Measurements from ENCODE around the gene RRBP1.

RRBP1 gene

DNA sequence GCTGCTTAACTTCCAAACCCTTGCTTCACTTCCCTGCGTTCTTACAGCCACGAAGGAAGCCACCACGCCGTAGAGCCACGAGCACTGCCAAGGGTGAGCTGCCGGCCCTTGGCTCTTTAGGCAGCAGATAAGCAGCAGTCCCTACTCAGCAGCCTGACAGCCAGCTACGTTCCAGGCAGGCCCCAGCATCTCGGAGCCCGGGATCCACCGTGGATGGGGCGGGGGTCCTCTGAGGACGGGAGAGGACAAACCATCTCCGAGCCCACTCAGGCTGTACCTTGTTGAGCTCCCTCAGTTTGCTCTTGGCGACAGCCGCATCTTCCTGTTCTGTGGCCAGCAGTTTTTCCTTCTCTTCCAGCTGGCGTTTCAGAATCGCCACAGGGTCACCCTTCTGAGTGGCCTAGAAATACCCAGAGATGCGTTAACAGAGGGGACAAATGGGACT, 40.5 kb downstream of the RRBP1 start:
- H3K4me3 Mint-ChIP-seq: no peak overlapping the region
- ATAC-seq (no peak), DNase-seq (no peak)
- no peaks in the 10 kb centered on the region for H3K9me3 Mint-ChIP-seq
- no peak overlapping the region for H3K27ac Mint-ChIP-seq
- H3K4me1 Mint-ChIP-seq: no peaks in the 10 kb centered on the region
- no peaks in the 10 kb centered on the region for H3K27me3 Mint-ChIP-seq

DNA sequence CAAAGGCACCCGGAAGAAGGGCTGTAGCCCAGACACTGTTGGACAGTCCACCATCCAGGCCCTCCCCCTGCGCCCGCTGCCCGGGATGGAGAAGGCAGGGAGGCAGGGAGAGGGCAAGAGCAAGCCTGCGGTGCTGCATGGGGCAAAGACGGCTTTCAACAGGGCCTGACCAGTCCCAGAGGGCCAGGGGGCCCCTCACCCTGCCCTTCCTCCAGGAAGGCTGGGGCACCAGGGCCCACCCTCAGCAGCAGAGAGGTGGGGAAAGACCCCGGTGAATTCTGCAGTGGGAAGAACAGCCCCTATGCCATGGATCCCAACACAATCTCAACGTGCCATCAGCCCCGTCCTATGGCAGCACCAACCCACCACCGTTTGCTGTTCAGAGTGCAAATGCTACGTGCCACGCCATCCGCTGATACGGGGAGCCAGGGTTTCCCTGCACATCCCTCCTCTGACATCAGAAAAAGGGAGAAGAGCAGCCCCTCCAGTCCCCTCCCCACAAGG, 41.1 kb downstream of the RRBP1 start:
- H3K27ac Mint-ChIP-seq: peak overlapping the region in 1 of 2 donors; percentile 4
- no peaks in the 10 kb centered on the region for H3K9me3 Mint-ChIP-seq
- H3K27me3 Mint-ChIP-seq: no peaks in the 10 kb centered on the region
- no peaks in the 10 kb centered on the region for H3K4me1 Mint-ChIP-seq
- no peak for DNase-seq
- no peak for ATAC-seq
- no peak overlapping the region for H3K4me3 Mint-ChIP-seq

DNA sequence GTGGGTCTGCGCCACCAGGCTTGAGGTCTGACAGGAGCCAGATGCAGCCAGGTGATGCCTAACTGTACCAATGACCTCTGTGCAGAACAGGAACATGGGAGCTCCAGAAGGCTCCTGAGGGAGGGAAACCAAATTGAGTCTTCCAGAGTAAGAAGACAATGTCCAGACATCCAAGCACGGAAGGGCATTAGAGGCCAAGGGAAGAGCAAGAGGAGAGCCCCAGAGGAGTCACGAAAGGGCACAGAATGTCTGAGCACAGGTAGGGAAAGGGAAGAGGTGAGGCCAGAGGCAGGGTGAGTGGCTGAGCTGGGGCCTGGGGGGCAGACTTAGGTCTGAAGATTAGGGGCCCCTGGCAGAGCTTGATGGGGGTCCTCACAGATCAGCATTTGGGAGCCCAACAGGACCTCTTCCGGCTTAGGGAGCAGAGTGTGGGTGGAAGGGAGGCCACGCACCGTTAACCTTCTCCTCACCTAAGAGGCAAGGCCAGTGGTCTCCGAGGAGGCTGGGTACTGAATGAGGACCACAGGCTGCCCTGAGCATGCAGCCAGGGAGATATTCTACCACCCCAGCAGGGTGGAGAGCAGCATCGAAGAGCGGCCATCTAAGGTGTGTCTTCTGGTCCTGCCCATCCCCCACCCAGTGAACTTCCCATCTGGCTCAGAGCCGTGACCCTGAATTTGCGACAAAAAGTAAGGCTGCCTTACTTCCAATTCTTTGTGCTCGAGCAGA, 41.7 kb downstream of the RRBP1 start:
- Mint-ChIP-seq H3K9me3 (no peaks in the 10 kb centered on the region), H3K27ac (no peak overlapping the region)
- ATAC-seq: no peak

DNA sequence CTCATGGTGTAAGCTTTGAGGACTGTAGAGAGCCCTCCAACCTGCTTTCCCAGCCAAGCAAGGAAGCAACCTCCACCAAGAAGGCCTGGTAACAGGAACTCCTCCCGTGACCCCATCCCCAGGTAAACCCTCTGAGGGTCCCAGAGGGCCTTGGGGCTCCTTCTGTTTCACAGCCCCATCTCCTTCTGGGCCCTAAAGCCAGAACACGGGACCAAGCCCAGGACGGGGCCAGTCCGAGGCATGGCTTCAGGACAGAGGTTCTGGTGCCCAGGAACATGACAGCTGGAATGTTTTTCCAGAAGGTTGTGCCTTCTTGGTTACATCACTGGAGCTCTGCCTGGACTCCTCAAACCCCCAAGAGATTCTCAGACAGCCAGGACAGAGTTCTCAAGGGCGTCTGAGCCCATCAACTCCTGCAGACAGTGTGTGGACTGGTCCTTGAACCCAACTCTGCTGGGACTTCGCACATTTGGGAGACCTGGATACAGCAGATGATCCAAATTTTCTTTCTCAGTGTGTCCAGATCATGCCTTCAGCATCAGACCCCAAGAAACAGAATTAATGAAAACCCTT, 43.1 kb downstream of the RRBP1 start:
- Mint-ChIP-seq H3K27me3 (no peaks in the 10 kb centered on the region), H3K27ac (no peak overlapping the region), H3K4me3 (no peak overlapping the region), H3K4me1 (no peaks in the 10 kb centered on the region), H3K9me3 (no peaks in the 10 kb centered on the region)
- DNase-seq: no peak
- no peak for ATAC-seq

More for the DNA sequence above, 41.7 kb downstream of the RRBP1 start:
- DNase-seq: no peak
- H3K27me3 Mint-ChIP-seq: no peaks in the 10 kb centered on the region
- no peaks in the 10 kb centered on the region for H3K4me1 Mint-ChIP-seq
- no peak overlapping the region for H3K4me3 Mint-ChIP-seq

DNA sequence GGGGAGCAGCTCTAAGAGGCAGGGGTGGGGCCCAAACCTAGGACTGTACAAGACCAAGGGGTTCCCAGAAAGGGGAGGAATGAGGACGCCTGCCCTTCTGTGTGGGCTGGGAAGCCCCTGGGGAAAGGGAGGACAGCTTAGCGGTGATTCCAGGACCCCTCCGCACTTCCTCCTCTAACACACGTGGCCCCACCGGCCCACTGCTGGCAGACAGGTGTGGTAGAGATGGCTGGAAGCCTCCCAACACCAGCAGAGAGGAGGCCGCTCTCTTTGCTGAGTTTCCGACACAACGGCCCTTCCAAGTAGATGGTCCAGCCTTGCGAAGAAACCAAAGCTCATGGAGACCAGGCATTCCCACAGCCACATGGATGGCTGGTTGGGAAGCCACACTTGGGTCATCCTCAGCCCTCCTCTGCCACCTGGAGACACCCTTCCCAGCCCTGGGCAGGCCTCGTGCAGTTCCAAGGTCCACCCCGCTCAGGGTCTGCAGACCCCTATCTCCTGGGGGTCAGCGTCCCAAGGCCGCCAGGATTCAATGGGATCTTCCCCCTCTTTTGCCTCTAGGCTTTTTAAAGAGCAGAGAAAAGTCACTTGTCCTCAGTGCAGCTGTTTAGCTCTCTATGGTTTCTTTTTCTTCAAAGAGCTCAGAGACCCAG, 43.9 kb downstream of the RRBP1 start:
- H3K27me3 Mint-ChIP-seq: no peaks in the 10 kb centered on the region
- no peaks in the 10 kb centered on the region for H3K4me1 Mint-ChIP-seq
- no peaks in the 10 kb centered on the region for H3K9me3 Mint-ChIP-seq
- DNase-seq (no peak), ATAC-seq (no peak)
- H3K27ac Mint-ChIP-seq: peak overlapping the region; percentile 56 to 78
- no peak overlapping the region for H3K4me3 Mint-ChIP-seq

DNA sequence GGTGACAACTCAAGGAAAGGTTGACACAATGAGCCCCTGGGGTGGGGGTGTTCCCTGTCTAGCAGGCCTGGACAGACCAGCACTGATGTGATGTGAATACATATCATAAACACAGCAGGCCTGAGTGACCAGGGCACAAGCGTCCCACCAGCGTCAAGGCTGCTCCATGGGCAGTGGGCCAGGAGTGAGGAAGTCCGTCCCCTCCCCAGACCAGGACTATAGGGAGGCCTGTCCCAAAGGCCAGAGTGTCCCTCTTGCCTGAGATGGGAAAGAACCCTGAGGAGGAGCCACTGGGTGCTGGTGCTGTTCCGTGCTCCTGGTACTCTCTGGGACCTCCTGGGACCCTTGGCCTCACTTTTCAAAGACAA, 44.6 kb downstream of the RRBP1 start:
- no peak for DNase-seq
- no peak for ATAC-seq
- Mint-ChIP-seq H3K9me3 (no peaks in the 10 kb centered on the region), H3K27me3 (no peaks in the 10 kb centered on the region), H3K27ac (peak overlapping the region in 1 of 2 donors; percentile 56), H3K4me3 (no peak overlapping the region), H3K4me1 (no peaks in the 10 kb centered on the region)

DNA sequence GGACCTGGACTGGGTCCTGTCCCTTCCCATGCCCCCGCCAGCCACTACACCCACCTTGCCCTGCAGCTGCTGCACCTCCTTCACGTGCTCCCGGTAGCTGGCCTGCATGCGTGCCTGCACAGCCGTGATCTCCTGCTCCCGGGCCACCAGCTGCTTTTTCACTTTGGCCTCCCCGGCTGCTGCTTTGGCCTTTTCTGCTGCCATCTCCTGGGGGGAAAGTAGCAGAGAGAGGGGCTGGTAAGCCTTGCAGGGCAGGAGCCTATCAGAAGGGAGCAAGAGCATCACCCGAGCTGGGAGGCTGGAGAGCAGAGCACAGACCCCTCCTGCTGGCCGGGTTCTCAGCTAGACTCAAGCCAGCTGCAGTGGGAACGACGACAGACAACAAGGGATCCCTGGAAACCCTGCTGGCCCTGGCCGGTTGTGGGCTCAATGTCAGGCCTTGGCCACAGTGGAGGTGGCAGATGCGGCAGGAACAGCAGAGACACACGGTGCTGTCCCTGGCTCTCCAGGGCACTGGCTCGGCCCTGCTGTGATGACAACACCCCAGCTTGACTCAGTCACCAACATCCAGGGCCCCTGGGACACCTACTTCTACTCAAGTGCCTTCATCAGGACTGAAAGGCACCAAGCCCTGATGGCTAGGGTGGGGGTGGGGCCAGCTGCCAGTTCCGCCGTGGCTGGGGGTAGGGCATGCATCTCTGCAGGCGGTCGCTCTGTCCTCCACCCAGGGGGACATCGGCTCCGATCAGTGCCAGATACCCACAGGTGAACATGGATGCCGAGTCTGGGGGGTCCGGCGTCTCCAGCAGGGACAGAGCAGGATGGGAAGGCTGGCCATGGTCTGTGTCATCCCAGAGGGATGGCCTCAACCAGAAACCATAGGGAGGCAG, 45.3 kb downstream of the RRBP1 start:
- H3K9me3 Mint-ChIP-seq: no peaks in the 10 kb centered on the region
- no peak for DNase-seq
- no peak for ATAC-seq
- no peaks in the 10 kb centered on the region for H3K27me3 Mint-ChIP-seq
- no peaks in the 10 kb centered on the region for H3K4me1 Mint-ChIP-seq
- no peak overlapping the region for H3K27ac Mint-ChIP-seq
- H3K4me3 Mint-ChIP-seq: no peak overlapping the region

DNA sequence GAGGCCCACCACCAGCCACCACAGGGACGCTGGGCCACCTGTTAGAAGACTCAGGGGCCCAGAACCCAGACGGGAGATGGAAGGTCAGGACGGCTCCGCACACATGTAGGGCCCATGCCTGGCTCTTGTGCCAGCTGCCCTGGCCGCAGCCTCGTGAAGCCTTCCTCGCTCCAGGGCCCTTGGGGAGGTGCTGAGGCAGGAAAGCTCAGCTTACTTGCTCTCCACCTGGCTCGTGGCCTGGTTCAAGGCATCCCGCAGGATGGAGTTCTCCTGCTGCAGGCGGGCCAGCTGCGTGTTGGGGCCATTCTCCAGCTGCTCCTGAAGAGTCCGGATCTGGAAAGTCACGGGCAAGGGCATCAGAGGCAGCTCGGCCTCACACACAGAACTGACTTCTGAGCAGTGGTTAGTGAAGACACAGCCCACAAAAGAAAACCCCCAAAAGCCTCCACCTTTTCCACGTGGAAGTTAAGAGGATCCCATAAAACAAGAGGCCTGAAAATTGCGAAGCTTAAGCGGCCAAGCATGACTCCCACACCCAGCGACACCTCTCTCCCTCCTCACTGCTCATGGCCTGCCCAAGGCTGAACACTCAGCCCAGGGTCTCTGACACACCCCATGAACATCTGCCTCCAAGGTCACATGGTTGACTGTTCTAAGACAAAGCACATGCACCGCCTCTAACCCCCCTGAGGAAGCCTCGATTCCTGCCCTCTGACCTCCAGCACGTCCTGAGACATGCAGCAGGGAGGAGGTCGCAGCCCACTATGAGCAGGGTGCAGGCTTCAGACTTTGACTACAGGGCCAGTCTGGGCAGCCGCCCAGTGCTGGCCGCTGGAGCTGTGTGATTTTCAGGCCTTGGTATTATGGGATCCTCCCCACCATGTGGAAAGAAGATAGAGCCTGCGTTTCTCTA, 46.5 kb downstream of the RRBP1 start:
- DNase-seq (no peak), ATAC-seq (no peak)
- Mint-ChIP-seq H3K27me3 (no peaks in the 10 kb centered on the region), H3K4me1 (no peaks in the 10 kb centered on the region), H3K9me3 (no peaks in the 10 kb centered on the region), H3K4me3 (no peak overlapping the region), H3K27ac (no peak overlapping the region)

DNA sequence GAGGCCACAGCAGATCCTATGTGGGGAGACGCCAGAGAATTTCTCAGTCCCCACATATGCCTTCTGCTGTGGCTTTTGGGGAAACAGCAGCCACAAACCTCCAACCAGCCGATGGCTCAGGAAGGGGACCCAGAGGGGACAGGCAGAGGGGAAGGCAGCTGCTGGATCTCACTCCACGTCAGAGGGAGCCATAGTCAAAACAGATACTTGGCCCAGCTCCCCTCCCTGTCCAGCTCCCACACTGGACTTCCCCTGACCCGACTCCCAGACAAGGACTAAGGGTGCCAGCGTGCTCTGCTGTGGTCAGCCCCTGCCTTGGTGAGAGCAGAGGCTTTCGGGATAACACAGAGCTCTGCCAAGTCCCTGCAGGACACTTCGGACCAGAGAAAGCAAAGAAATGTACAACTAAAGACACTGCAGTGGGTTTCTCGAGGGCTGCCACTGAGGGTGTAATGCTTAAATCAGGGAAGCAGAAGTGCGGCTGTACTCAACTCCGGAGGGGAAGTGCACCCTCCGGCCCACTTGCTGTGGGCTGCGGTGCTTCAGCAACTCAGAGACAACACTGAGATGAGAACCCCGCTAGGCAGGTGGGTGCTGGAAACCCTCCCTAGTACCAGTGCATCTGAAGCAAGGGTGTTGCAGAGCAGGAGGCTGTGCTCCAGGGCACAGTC, 47.2 kb downstream of the RRBP1 start:
- no peaks in the 10 kb centered on the region for H3K27me3 Mint-ChIP-seq
- no peaks in the 10 kb centered on the region for H3K9me3 Mint-ChIP-seq
- H3K4me3 Mint-ChIP-seq: no peak overlapping the region
- H3K27ac Mint-ChIP-seq: peak overlapping the region in 1 of 2 donors; percentile 54
- DNase-seq (no peak), ATAC-seq (no peak)
- no peaks in the 10 kb centered on the region for H3K4me1 Mint-ChIP-seq

DNA sequence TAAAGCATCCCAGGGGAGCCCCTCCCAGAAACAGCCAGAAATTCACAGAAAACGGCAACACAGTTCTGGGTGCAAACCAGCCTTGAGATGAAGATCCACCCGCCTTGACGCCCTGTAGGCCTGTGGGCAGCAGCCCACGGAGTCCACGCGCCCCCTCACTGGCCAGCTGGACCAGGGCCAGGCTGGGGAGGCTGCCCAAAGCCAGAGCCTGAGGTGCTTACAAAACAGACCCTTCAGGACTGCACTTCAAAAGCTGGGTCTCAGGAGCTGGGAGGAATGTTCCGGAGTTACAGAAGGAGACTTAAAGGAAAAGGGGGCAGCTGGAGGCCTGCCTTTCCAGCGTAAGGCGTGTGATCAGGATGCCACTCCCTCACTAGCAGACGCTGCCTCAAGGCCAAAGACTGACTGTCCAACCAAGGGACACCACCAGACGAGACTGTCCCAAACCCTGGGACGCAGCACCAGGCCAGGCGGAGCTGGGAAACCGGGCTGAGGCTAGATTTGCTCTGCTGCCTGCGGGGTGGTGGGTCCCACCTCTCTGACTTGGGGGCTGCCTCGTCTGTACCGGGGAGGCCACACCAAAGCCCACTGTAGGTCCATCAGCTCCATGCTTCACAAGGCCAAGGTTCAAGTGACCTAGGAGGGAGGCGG, 48.1 kb downstream of the RRBP1 start:
- Mint-ChIP-seq H3K27ac (peak overlapping the region in 1 of 2 donors; percentile 19), H3K27me3 (no peaks in the 10 kb centered on the region), H3K9me3 (no peaks in the 10 kb centered on the region), H3K4me1 (no peaks in the 10 kb centered on the region), H3K4me3 (no peak overlapping the region)
- no peak for ATAC-seq
- no peak for DNase-seq

DNA sequence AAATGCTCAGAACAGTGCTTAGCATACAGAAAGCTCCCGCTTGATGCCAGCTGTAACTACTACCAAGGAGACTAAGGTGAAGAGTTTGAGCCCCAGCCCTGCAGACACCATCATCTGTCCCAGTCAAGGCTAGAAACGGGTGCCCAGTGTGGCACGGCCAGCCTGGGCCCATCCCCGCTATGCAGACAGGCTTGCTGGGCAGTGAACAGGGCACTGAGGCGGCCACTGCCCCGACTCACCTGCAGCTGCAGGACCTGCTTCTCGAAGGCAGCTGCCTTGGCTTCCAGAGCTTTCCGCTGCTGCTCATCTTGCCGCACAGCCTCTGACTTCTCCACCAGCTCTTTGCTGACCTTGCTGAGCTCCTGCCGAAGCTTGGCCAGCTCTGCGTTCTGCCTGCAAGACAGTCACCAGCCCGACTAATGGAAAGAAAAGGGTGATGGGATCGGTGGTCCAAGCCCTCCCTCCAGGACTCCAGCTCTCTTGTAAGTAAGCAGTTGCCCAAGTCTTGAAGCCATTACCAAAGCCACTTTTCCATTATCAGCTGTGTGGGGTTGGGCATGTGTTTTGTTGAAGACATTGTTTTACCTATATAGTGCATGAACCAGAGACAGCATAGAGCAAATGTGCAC, 48.7 kb downstream of the RRBP1 start:
- H3K4me3 Mint-ChIP-seq: no peak overlapping the region
- DNase-seq: no peak
- peak overlapping the region in 1 of 2 donors; percentile 19 for H3K27ac Mint-ChIP-seq
- H3K27me3 Mint-ChIP-seq: no peaks in the 10 kb centered on the region
- no peaks in the 10 kb centered on the region for H3K9me3 Mint-ChIP-seq
- ATAC-seq: no peak
- no peaks in the 10 kb centered on the region for H3K4me1 Mint-ChIP-seq

DNA sequence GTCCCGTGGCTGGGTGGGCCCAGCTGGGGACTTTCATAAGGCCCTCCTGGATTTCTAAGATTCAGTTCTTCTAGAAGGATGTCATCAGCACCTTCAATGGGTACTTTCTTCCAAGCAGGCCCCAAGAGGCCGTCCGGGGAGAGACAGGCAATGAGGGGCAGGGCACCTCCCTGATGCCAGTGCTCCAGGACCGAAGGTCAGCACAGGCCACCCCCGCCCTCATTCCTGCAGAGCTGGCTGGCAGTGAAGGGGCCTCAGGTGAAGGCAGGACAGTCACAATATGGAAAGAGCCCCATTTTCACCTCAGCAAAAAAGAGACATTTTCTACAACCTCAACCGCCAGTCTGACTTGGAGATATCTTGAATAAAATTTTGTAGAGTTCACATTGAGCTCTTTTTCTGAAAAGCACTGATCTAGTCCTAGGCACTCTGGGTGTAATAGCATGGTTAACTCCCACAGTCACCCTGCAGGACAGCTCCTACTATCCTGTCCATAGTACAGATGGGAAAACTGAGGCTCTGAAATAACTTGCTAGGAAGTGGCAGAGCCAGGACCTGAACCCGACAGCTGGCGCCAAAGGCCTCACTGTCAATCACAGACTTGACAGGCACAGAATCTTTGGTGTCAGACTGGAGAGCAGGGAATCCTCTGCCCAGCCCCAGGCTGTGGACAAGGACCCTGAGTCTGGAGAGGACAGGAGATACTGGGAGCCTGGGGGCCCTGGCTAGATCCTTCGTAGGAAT, 50.3 kb downstream of the RRBP1 start:
- no peaks in the 10 kb centered on the region for H3K4me1 Mint-ChIP-seq
- DNase-seq (no peak), ATAC-seq (no peak)
- H3K27ac Mint-ChIP-seq: peak overlapping the region in 1 of 2 donors; percentile 42
- no peaks in the 10 kb centered on the region for H3K27me3 Mint-ChIP-seq
- H3K9me3 Mint-ChIP-seq: no peaks in the 10 kb centered on the region
- H3K4me3 Mint-ChIP-seq: no peak overlapping the region

DNA sequence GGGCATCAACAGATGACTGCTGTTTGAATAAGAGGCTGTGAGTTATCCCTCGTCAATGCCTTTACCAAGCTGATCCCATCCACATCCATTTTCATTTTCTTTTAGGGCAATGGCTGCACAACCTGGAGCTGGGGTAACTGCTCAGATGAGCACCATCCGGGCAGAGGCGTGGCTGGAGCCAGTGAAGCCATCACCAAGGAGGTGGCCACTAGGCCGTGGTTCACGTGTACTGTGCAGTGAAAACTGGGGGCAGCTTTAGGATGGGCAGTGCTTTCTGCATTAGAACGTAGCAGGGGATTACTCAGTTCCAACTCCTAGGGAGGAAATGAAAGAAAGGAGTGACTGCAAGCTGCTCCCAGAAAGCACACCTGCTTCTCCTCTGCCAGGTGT, 51.2 kb downstream of the RRBP1 start:
- peak overlapping the region in 1 of 2 donors; percentile 42 for H3K27ac Mint-ChIP-seq
- ATAC-seq (no peak), DNase-seq (no peak)
- no peaks in the 10 kb centered on the region for H3K9me3 Mint-ChIP-seq
- no peaks in the 10 kb centered on the region for H3K4me1 Mint-ChIP-seq
- no peak overlapping the region for H3K4me3 Mint-ChIP-seq
- H3K27me3 Mint-ChIP-seq: no peaks in the 10 kb centered on the region

Measured in stimulated activated naive CD8-positive, alpha-beta T cell treated with anti-CD3 and anti-CD28 coated beads, Interleukin-15, amount 100 ng/mL, for 72 hours (primary cell).